ENCODE data around the gene TLCD3B.

- TF ChIP-seq CTCF (conservative IDR thresholded peaks at IDR 0.05; ENCODE audit: low read length) (peak; percentile 51; the same call in 1 of the 2 replicates), EZH2phosphoT487 (IDR thresholded peaks at IDR 0.05; ENCODE audit: borderline replicate concordance, low read depth, low read length) (no peak)
These were observed 55.1 kb downstream of the TLCD3B start for GRCh38 chr16:29975811-29976511.
